ENCODE results near the gene ARGLU1. TPM values are rescaled to one million over a fixed set of nuclear protein-coding genes. Genes with fewer than 3 reads are reported as not detected.

The ARGLU1 gene
- total RNA-seq, 1 donor from 2014 or later = 112 TPM

DNA sequence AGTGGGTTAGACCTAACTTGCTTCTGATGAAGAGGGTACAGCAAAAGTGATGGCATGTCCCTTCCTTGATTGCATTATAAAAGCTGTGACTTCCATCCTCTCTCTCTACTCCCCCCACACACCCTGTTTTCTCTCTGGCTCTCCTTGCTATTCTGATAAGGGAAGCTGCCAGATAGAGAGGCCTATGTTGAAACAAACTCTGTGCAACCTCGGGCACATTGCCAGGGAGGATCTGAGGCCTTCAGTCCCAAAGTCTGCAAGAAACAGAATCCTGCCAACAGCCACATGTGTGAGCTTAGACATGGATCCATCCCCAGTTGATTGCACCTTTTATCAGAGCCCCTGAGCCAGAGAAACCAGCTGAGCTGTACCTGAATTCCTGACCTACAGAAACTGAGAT, 44.8 kb upstream of the ARGLU1 start:
- TF ChIP-seq, protein P1, sequence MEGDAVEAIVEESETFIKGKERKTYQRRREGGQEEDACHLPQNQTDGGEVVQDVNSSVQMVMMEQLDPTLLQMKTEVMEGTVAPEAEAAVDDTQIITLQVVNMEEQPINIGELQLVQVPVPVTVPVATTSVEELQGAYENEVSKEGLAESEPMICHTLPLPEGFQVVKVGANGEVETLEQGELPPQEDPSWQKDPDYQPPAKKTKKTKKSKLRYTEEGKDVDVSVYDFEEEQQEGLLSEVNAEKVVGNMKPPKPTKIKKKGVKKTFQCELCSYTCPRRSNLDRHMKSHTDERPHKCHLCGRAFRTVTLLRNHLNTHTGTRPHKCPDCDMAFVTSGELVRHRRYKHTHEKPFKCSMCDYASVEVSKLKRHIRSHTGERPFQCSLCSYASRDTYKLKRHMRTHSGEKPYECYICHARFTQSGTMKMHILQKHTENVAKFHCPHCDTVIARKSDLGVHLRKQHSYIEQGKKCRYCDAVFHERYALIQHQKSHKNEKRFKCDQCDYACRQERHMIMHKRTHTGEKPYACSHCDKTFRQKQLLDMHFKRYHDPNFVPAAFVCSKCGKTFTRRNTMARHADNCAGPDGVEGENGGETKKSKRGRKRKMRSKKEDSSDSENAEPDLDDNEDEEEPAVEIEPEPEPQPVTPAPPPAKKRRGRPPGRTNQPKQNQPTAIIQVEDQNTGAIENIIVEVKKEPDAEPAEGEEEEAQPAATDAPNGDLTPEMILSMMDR (IDR thresholded peaks at IDR 0.05) = no peak
- ATAC-seq (ENCODE audit: low read depth) (no peak), DNase-seq (no peak)
- POLR2A ChIA-PET = no interaction called here
- H3K4me3 Mint-ChIP-seq = no peak overlapping the region
- H3K27ac Mint-ChIP-seq = no peak overlapping the region
- H3K27me3 Mint-ChIP-seq = peaks cover 5% of the 10 kb centered on the region
- intact Hi-C loops (cut with micrococcal nuclease) = no loop called here
- H3K9me3 Mint-ChIP-seq = no peaks in the 10 kb centered on the region
- no peaks in the 10 kb centered on the region for H3K4me1 Mint-ChIP-seq
- CTCF ChIA-PET = no interaction called here
- no peaks in the 10 kb centered on the region for H3K36me3 Mint-ChIP-seq (ENCODE audit: low read depth)

- ChIA-PET CTCF (interaction anchor here (0.9 kb wide), 1 partner anchor 10 kb away, joined by 3 read pairs; no protein-coding TSS in a partner anchor), POLR2A (no interaction called here)
- intact Hi-C loops (cut with micrococcal nuclease) = no loop called here
- Mint-ChIP-seq H3K4me1 (no peaks in the 10 kb centered on the region), H3K27ac (no peak overlapping the region), H3K27me3 (peaks cover 11% of the 10 kb centered on the region), H3K9me3 (no peaks in the 10 kb centered on the region), H3K36me3 (ENCODE audit: low read depth) (no peaks in the 10 kb centered on the region), H3K4me3 (no peak overlapping the region)
- TF ChIP-seq, protein P1 (IDR thresholded peaks at IDR 0.05) = no peak
- DNase-seq (no peak), ATAC-seq (ENCODE audit: low read depth) (no peak)
Measured at GRCh38 chr13:106610486-106610885, 42.5 kb upstream of the ARGLU1 start.

DNA sequence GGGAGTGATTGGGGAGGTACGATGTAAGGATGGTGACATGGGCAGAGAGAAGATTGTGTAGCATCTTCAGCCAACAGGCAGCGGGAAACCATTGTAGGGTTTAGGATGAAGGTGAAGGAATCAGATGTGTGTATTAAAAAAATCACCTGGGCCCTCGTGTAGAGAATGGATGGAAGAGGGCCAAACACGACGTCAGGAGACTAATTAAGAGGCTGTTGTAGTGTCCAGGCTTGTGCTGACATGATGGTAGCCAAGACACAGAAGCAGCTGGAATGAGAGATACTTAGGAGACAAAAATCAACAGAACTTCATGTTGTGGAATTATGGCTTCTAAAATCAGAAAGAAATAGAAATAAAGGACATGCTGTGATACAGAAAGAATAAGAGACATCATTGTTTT, 41.2 kb upstream of the ARGLU1 start:
- ChIA-PET CTCF (interaction anchor here (0.6 to 1.0 kb wide), 2 partner anchors 11 to 18 kb away, joined by 3 to 4 read pairs; no protein-coding TSS in a partner anchor), POLR2A (no interaction called here)
- Mint-ChIP-seq H3K27ac (no peak overlapping the region), H3K27me3 (peaks cover 14% of the 10 kb centered on the region), H3K36me3 (ENCODE audit: low read depth) (no peaks in the 10 kb centered on the region), H3K4me3 (no peak overlapping the region), H3K9me3 (no peaks in the 10 kb centered on the region), H3K4me1 (no peaks in the 10 kb centered on the region)
- DNase-seq = no peak
- ATAC-seq (ENCODE audit: low read depth) = no peak
- TF ChIP-seq, protein P1 (IDR thresholded peaks at IDR 0.05) = no peak
- intact Hi-C loops (cut with micrococcal nuclease) = no loop called here

DNA sequence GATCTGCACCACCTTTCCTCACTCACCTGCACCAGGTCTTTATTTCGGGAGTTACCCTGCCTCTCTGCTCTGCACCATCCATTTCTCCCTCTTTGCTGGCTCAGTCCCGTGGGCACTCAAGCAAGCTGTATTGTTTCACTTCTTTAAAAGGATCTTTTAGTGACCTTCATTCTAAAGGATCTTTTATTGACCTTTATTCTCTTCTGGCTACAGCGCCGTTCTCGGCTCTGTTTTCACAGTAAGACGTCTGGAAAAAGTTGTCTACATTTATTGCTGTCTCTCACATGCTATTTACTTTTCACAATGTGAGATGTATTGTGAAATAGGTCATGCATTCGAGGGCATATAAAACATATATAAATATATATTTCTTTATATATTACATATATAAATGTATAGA, 35.6 kb upstream of the ARGLU1 start:
- POLR2A ChIA-PET = no interaction called here
- intact Hi-C loops (cut with micrococcal nuclease) = no loop called here
- ATAC-seq (ENCODE audit: low read depth) (no peak), DNase-seq (no peak)
- H3K4me1 Mint-ChIP-seq = no peaks in the 10 kb centered on the region
- no peaks in the 10 kb centered on the region for H3K9me3 Mint-ChIP-seq
- no peak overlapping the region for H3K4me3 Mint-ChIP-seq
- peaks cover 12% of the 10 kb centered on the region for H3K27me3 Mint-ChIP-seq
- no peak overlapping the region for H3K27ac Mint-ChIP-seq
- TF ChIP-seq, protein P1 (IDR thresholded peaks at IDR 0.05) = no peak
- CTCF ChIA-PET = no interaction called here
- no peaks in the 10 kb centered on the region for H3K36me3 Mint-ChIP-seq (ENCODE audit: low read depth)

DNA sequence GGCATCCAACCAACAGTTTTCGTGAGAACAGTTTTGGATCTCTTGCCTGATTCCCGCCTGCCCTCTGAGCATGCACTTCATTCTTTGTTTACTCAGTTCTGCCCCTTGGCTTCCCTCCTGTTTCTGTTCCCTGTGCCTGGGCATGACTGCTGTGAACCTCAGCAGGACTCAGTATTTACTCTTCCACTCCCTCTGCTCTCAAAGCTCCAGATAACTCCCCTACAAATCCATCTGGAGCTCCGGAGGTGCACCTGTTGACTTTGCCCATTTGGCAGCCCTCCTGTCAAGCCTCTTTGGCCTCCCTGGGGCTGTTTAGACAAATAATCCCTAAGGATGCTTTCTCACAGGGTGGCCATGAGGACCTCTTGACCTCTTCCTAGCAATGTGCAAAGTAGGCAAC, 34.2 kb upstream of the ARGLU1 start:
- TF ChIP-seq, protein P1 (IDR thresholded peaks at IDR 0.05) = no peak
- no peaks in the 10 kb centered on the region for H3K4me1 Mint-ChIP-seq
- ATAC-seq (ENCODE audit: low read depth) (no peak), DNase-seq (no peak)
- peaks cover 12% of the 10 kb centered on the region for H3K27me3 Mint-ChIP-seq
- H3K9me3 Mint-ChIP-seq = no peaks in the 10 kb centered on the region
- ChIA-PET CTCF (no interaction called here), POLR2A (no interaction called here)
- no peak overlapping the region for H3K4me3 Mint-ChIP-seq
- H3K36me3 Mint-ChIP-seq (ENCODE audit: low read depth) = no peaks in the 10 kb centered on the region
- no peak overlapping the region for H3K27ac Mint-ChIP-seq
- intact Hi-C loops (cut with micrococcal nuclease) = no loop called here

Data from activated B cell treated with CpG ODN at 0.5 μM for 24 hours (primary cell).